Lower leg skin (tissue), 4 donors: ENCODE measurements around the gene IFNE. TPM values are rescaled to one million over a fixed set of nuclear protein-coding genes. Genes with fewer than 3 reads are reported as not detected.

Experiments
- DNase-seq, 2 donors: peaks; one replicate each; pipeline ENCODE4 v3.0.0-alpha.2; 2019; ENCODE audit warnings: low spot score in 2 of 2
- H3K4me3 ChIP-seq: fragments of 200-600 bp; sonication (generic); 2 replicates; pipeline ENCODE4 v1.5.1; 2017; ENCODE audit warnings: mild to moderate bottlenecking, low read depth; ENCODE audit not compliant: poor library complexity, severe bottlenecking
- CTCF ChIP-seq, 3 donors: fragments of 450-650 bp; IDR thresholded peaks; one replicate each; pipeline ENCODE4 v1.5.1; 2016; ENCODE audit warnings: antibody characterized with exemption in 3 of 3, mild to moderate bottlenecking in 3 of 3, moderate library complexity in 2 of 3
- POLR2A ChIP-seq, 2 donors: fragments of 450-650 bp; IDR thresholded peaks; one replicate each; pipeline ENCODE4 v1.6.1; 2016 to 2017; ENCODE audit warnings: antibody characterized with exemption in 2 of 2, mild to moderate bottlenecking in 1 of 2, moderate library complexity in 1 of 2
- WGBS, 2 donors: methylation state at CpG; one replicate each; pipeline ENCODE4 v1.1.5; 2018; 5-methylcytosine and 5-hydroxymethylcytosine counted together
- intact Hi-C: fragments of 100-400 bp; cut with DNase I; formaldehyde crosslinking; loops from one replicate; pipeline ENCODE4 v1.15.0; 2023; ENCODE audit warnings: low total_unique reads
- total RNA-seq, 4 donors: library from RNA; depleted of rRNA; stranded (reverse); fragments of >200 nt; gene quantifications; one replicate each; pipeline ENCODE4 v1.1.0, GENCODE V29; 2016

The IFNE gene
- total RNA-seq, 4 donors from 2014 or later, result not detected

GRCh38 chr9:21465859-21466518 lies 16.1 kb downstream of the IFNE start:
- intact Hi-C loops, result loop anchor here (10.0 kb wide), 1 partner anchor 319 kb away; no protein-coding TSS in a partner anchor
- DNase-seq, result no peak
- H3K4me3 ChIP-seq, result no peak overlapping the region
- TF ChIP-seq CTCF (IDR thresholded peaks at IDR 0.05) (no peak), POLR2A (IDR thresholded peaks at IDR 0.05) (no peak)

- TF ChIP-seq CTCF (IDR thresholded peaks at IDR 0.05), result no peak
- no peak for TF ChIP-seq POLR2A (IDR thresholded peaks at IDR 0.05)
- H3K4me3 ChIP-seq, result no peak overlapping the region
- no peak for DNase-seq
- intact Hi-C loops, result loop anchor here (10.0 kb wide), 1 partner anchor 320 kb away; no protein-coding TSS in a partner anchor
- WGBS, 2 donors, result 93 to 96% methylated on average over 5 of the region's 5 CpGs
Observed at GRCh38 chr9:21465138-21465537, 17.0 kb downstream of the IFNE start.

- no peak overlapping the region for H3K4me3 ChIP-seq
- no peak for DNase-seq
- 87 to 88% methylated on average over 1 of the region's 1 CpG for WGBS, 2 donors
- intact Hi-C loops, result loop anchor here (10.0 kb wide), 1 partner anchor 323 kb away; no protein-coding TSS in a partner anchor
- no peak for TF ChIP-seq CTCF (IDR thresholded peaks at IDR 0.05)
- TF ChIP-seq POLR2A (IDR thresholded peaks at IDR 0.05), result no peak
Observed at GRCh38 chr9:21461377-21461776, 20.7 kb downstream of the IFNE start.

GRCh38 chr9:21455320-21455719 lies 26.8 kb downstream of the IFNE start:
- DNase-seq, result no peak
- TF ChIP-seq POLR2A (IDR thresholded peaks at IDR 0.05) (no peak), CTCF (IDR thresholded peaks at IDR 0.05) (no peak)
- intact Hi-C loops, result loop anchor here (10.0 kb wide), 1 partner anchor 131 kb away; no protein-coding TSS in a partner anchor
- H3K4me3 ChIP-seq, result no peak overlapping the region

- no peak for TF ChIP-seq POLR2A (IDR thresholded peaks at IDR 0.05)
- TF ChIP-seq CTCF (IDR thresholded peaks at IDR 0.05), result no peak
- WGBS, 2 donors, result 74 to 83% methylated on average over 2 of the region's 2 CpGs
Observed at GRCh38 chr9:21454149-21454548, 28.0 kb downstream of the IFNE start.

GRCh38 chr9:21452681-21453080 lies 29.4 kb downstream of the IFNE start:
- intact Hi-C loops, result loop anchor here (10.0 kb wide), 1 partner anchor 128 kb away; no protein-coding TSS in a partner anchor
- DNase-seq, result no peak
- no peak overlapping the region for H3K4me3 ChIP-seq

More at GRCh38 chr9:21454149-21454548, 28.0 kb downstream of the IFNE start:
- intact Hi-C loops, result loop anchor here (10.0 kb wide), 1 partner anchor 129 kb away; no protein-coding TSS in a partner anchor
- H3K4me3 ChIP-seq, result no peak overlapping the region
- DNase-seq, result no peak

More at GRCh38 chr9:21452681-21453080, 29.4 kb downstream of the IFNE start:
- WGBS, 2 donors, result 79 to 93% methylated on average over 4 of the region's 4 CpGs
- TF ChIP-seq POLR2A (IDR thresholded peaks at IDR 0.05) (no peak), CTCF (IDR thresholded peaks at IDR 0.05) (no peak)
